Panc1 (cell line): ENCODE measurements around the gene ABCG1. TPM values are rescaled to one million over a fixed set of nuclear protein-coding genes. Genes with fewer than 3 reads are reported as not detected.

Experiments
- ATAC-seq: fragments of 200-7000 bp; cut with Tn5 transposase; 2 replicates; pipeline ENCODE4 v1.9.1; 2020; ENCODE audit warnings: mild to moderate bottlenecking, moderate library complexity
- BruUV-seq: library from RNA; stranded (reverse); fragments of 400-500 nt; replicated peaks from 2 replicates; lab custom pipeline; 2021; lab: Mats Ljungman, UMichigan
- CTCF ChIA-PET: fragments of 300-600 bp; sonication (Branson Sonifier 250); formaldehyde crosslinking; loops from one replicate; lab custom pipeline; 2022; ENCODE audit warnings: antibody characterized with exemption; lab: Charles Lee
- POLR2A ChIA-PET: fragments of 300-600 bp; sonication (Branson Sonifier 250); formaldehyde crosslinking; loops from one replicate; lab custom pipeline; 2022; ENCODE audit warnings: antibody characterized with exemption; lab: Charles Lee
- DNase-seq: peaks from one replicate; pipeline ENCODE4 v3.0.0-alpha.2; 2010; ENCODE audit warnings: low read depth, low spot score
- H3K27ac ChIP-seq: 2 replicates; pipeline ENCODE4 v1.5.1; 2011; ENCODE audit warnings: mild to moderate bottlenecking, low read length, inconsistent platforms
- H3K27me3 ChIP-seq: fragments of 200-500 bp; sonication (Bioruptor generic); 2 replicates; pipeline ENCODE4 v1.6.0; 2014; ENCODE audit warnings: low read length, inconsistent platforms; ENCODE audit not compliant: control insufficient read depth, insufficient read depth
- H3K36me3 ChIP-seq: fragments of 200-500 bp; sonication (Bioruptor generic); 2 replicates; pipeline ENCODE4 v1.5.1; 2014; ENCODE audit warnings: inconsistent platforms, mild to moderate bottlenecking, low read length, moderate library complexity; ENCODE audit not compliant: control insufficient read depth, insufficient read depth
- H3K4me1 ChIP-seq: 2 replicates; pipeline ENCODE4 v1.5.1; 2011; ENCODE audit warnings: inconsistent platforms, mild to moderate bottlenecking, low read length, moderate library complexity; ENCODE audit not compliant: control insufficient read depth, insufficient read depth
- H3K4me3 ChIP-seq, 2 experiments: 2 replicates each; pipeline ENCODE4 v1.5.1; 2011 to 2012; ENCODE audit warnings: low read depth in 2 of 2, low read length in 2 of 2, mild to moderate bottlenecking in 2 of 2, inconsistent platforms in 1 of 2, moderate library complexity in 1 of 2
- H3K9me3 ChIP-seq: fragments of 200-500 bp; sonication (Bioruptor generic); 2 replicates; pipeline ENCODE4 v1.5.1; 2014; ENCODE audit warnings: low read depth, mild to moderate bottlenecking, inconsistent platforms, low read length, moderate library complexity; ENCODE audit not compliant: control insufficient read depth, insufficient read depth
- CTCF ChIP-seq: fragments of 450-650 bp; IDR thresholded peaks from 2 replicates; pipeline ENCODE4 v1.5.1; 2017; ENCODE audit warnings: mild to moderate bottlenecking
- POLR2AphosphoS5 ChIP-seq: IDR thresholded peaks from 2 replicates; pipeline ENCODE4 v1.6.1; 2012; ENCODE audit warnings: mild to moderate bottlenecking, low read depth, low read length, moderate library complexity
- SIN3A ChIP-seq: IDR thresholded peaks from 2 replicates; pipeline ENCODE4 v1.6.1; 2012; ENCODE audit warnings: low read depth, mild to moderate bottlenecking, low read length, moderate library complexity, borderline replicate concordance; ENCODE audit not compliant: insufficient read depth
- TCF7L2 ChIP-seq: IDR thresholded peaks from 2 replicates; pipeline ENCODE4 v1.6.1; 2011; ENCODE audit warnings: mild to moderate bottlenecking, low read depth, low read length, inconsistent platforms
- in situ Hi-C: cut with HindIII; loops from 2 replicates; pipeline ENCODE4 v1.10.0; 2016; ENCODE audit warnings: low sequenced_read_pairs, low pct_unique_long_range_greater_than_20kb
- intact Hi-C: fragments of 100-400 bp; cut with micrococcal nuclease; formaldehyde crosslinking; loops from one replicate; pipeline ENCODE4 v1.10.0; 2022; ENCODE audit not compliant: unreplicated experiment
- total RNA-seq: library from RNA; stranded (reverse); gene quantifications from one replicate; pipeline ENCODE4 v1.2.1, GENCODE V29; 2021; ENCODE audit not compliant: unreplicated experiment
- TF ChIP-seq, protein P1 (sequence below), 2 experiments: IDR thresholded peaks; 2 replicates each; pipeline ENCODE4 v1.6.1; 2011 to 2012; ENCODE audit warnings: low read depth in 2 of 2, control low read depth in 1 of 2, low read length in 1 of 2, mild to moderate bottlenecking in 1 of 2, moderate library complexity in 1 of 2; ENCODE audit not compliant: insufficient read depth in 1 of 2

Gene ABCG1
- total RNA-seq, 1 experiment from 2014 or later: 0.80 TPM

GRCh38 chr21:42237577-42237976 lies 18.6 kb downstream of the ABCG1 start:
- no peaks in the 10 kb centered on the region for H3K9me3 ChIP-seq
- in situ Hi-C loops: no loop called here
- H3K27ac ChIP-seq: no peak overlapping the region
- no TSS peak for BruUV-seq
- no peak for ATAC-seq
- peaks cover 15% of the 10 kb centered on the region for H3K4me1 ChIP-seq
- intact Hi-C loops: no loop called here
- no peak overlapping the region for H3K4me3 ChIP-seq
- DNase-seq: no peak
- no peaks in the 10 kb centered on the region for H3K27me3 ChIP-seq
- no peaks in the 10 kb centered on the region for H3K36me3 ChIP-seq
- POLR2A ChIA-PET: no interaction called here
- TF ChIP-seq SIN3A: no peak
- TF ChIP-seq, protein P1, sequence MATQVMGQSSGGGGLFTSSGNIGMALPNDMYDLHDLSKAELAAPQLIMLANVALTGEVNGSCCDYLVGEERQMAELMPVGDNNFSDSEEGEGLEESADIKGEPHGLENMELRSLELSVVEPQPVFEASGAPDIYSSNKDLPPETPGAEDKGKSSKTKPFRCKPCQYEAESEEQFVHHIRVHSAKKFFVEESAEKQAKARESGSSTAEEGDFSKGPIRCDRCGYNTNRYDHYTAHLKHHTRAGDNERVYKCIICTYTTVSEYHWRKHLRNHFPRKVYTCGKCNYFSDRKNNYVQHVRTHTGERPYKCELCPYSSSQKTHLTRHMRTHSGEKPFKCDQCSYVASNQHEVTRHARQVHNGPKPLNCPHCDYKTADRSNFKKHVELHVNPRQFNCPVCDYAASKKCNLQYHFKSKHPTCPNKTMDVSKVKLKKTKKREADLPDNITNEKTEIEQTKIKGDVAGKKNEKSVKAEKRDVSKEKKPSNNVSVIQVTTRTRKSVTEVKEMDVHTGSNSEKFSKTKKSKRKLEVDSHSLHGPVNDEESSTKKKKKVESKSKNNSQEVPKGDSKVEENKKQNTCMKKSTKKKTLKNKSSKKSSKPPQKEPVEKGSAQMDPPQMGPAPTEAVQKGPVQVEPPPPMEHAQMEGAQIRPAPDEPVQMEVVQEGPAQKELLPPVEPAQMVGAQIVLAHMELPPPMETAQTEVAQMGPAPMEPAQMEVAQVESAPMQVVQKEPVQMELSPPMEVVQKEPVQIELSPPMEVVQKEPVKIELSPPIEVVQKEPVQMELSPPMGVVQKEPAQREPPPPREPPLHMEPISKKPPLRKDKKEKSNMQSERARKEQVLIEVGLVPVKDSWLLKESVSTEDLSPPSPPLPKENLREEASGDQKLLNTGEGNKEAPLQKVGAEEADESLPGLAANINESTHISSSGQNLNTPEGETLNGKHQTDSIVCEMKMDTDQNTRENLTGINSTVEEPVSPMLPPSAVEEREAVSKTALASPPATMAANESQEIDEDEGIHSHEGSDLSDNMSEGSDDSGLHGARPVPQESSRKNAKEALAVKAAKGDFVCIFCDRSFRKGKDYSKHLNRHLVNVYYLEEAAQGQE (IDR thresholded peaks at IDR 0.05; ENCODE audit: insufficient read depth in 1 of 2, low read depth in 2 of 2, low read length in 1 of 2): no peak
- CTCF ChIA-PET: no interaction called here

GRCh38 chr21:42238185-42238934 lies 19.4 kb downstream of the ABCG1 start:
- H3K9me3 ChIP-seq: no peaks in the 10 kb centered on the region
- ATAC-seq: no peak
- DNase-seq: no peak

More at GRCh38 chr21:42238185-42238934, 19.4 kb downstream of the ABCG1 start:
- TF ChIP-seq POLR2AphosphoS5: no peak
- TF ChIP-seq SIN3A: no peak
- TF ChIP-seq, protein P1 (IDR thresholded peaks at IDR 0.05; ENCODE audit: insufficient read depth in 1 of 2, low read depth in 2 of 2, low read length in 1 of 2): no peak
- no peak for TF ChIP-seq CTCF
- TF ChIP-seq TCF7L2: no peak
- no peak overlapping the region for H3K4me3 ChIP-seq
- no TSS peak for BruUV-seq
- no peaks in the 10 kb centered on the region for H3K36me3 ChIP-seq
- no peaks in the 10 kb centered on the region for H3K27me3 ChIP-seq
- POLR2A ChIA-PET: no interaction called here
- in situ Hi-C loops: no loop called here
- H3K27ac ChIP-seq: no peak overlapping the region
- intact Hi-C loops: no loop called here
- CTCF ChIA-PET: no interaction called here
- H3K4me1 ChIP-seq: peaks cover 12% of the 10 kb centered on the region
